NCI-H2171 treated with DMSO at 0.1 percent for 48 hours (cell line): ENCODE data around the gene ADGRA1.
"Not testable (repeated sequence)": the region's sequence is repeated elsewhere in the genome, so short reads cannot be mapped to it uniquely, and the experiment has no call there.

Experiments used
- DNase-seq: peaks from one replicate; lab custom pipeline; 2025; lab: John Stamatoyannopoulos, UW

Gene ADGRA1

DNA sequence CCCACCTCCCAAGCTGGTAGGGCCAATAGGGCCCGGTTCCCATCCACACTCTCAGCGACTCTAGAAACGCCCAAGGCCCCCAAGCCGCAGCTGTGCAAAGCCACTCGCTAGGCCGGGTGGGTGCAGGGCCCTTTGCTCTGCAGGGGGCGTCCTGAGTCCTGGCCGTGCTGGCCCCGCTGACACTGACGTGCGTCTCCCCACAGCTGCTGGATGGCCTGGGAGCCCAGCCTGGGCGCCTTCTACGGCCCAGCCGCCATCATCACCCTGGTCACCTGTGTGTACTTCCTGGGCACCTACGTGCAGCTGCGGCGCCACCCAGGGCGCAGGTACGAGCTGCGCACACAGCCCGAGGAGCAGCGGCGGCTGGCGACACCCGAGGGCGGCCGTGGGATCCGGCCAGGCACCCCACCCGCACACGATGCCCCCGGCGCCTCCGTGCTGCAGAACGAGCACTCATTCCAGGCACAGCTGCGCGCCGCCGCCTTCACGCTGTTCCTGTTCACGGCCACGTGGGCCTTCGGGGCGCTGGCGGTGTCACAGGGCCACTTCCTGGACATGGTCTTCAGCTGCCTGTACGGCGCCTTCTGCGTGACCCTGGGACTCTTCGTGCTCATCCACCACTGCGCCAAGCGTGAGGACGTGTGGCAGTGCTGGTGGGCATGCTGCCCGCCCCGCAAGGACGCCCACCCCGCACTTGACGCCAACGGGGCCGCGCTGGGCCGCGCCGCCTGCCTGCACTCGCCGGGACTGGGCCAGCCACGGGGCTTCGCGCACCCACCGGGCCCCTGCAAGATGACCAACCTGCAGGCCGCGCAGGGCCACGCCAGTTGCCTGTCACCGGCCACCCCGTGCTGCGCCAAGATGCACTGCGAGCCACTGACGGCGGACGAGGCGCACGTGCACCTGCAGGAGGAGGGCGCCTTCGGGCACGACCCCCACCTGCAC lies 40.7 kb downstream of the ADGRA1 start:
- DNase-seq: no peak

DNA sequence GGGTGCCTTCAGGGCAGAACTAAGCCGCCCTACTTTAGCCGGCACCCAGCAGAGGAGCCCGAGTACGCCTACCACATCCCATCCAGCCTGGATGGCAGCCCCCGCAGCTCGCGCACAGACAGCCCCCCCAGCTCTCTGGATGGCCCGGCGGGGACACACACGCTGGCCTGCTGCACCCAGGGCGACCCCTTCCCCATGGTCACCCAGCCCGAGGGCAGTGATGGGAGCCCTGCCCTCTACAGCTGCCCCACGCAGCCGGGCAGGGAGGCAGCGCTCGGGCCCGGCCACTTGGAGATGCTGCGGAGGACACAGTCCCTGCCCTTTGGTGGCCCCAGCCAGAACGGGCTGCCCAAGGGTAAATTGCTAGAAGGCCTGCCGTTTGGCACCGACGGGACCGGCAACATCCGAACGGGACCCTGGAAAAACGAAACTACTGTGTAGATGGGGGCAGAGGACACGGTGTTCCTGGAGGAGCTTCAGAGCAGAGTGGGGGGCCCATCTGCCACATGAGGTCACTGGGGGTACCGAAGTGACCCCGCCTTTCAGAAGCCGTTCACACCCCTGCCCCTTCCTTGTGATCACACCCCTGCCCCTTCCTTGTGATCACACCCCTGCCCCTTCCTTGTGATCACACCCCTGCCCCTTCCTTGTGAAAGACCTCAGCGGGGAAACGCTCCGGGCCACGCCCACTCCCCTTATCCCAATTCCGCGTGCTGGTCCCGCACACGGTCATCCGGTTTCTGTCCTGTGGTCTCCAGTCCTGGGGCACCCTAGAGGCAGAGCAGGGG lies 41.5 kb downstream of the ADGRA1 start:
- no peak for DNase-seq

DNA sequence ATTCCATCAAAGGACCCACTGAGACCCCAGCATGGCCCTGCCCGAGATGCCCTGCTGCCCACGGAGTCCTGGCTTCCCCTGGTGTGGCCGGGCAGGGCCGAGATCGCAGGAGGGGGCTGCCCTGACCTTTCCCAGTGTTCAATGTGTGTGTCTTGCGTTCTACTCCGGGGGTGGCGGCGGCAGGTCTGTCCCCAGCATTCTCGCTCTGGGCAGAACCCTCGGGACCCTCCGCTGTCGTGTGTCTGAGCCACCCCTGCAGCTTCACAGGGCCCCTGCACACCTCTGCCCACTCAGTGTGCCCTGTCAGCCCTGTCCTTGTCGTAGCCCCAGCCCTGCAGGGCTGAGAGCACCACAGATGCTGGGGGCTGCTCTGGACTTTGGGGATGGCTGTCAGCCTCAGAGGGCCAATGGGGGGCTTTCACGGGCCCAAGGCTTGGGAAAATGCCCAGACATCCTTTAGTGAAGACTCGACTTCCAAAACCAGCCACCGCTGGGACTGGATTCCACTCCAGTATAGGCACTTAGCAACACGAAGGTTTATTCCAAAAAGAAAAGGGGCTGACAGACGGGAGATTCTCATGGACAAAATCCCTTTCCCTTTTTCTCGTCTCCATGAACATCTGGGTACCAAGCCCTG lies 42.3 kb downstream of the ADGRA1 start:
- DNase-seq: no peak

DNA sequence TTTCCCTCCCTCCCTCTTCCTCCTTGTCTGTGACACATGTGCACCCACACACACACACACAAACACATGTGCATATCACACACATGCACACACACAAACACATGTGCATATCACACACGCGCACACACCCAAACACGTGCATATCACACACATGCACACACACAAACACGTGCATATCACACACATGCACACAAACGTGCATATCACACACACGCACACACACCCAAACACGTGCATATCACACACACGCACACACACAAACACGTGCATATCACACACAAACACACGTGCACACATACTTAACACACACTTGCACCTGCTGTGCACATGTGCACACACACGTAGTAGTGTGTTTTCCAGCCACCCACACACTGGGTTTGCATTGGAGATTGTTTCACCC lies 42.9 kb downstream of the ADGRA1 start:
- no peak for DNase-seq

DNA sequence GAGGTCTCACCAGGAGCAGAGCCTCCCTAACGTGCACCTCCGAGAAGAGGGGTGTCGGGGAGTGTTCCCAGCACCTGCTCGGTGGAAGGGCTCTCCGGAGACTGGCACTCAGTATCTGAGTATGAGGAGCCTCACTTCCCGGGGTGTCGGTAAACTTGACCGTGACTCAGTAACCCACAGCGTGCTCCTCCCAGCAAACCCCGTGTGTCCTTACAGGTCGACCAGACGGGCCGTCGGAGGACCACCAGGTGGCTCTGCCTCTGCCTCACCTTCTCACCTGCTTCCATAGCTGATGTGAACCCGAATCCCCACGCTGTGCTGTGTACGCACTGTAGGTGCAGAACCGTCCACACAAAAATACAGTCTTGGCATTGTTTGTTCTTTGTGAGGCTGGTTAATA lies 43.3 kb downstream of the ADGRA1 start:
- no peak for DNase-seq

DNA sequence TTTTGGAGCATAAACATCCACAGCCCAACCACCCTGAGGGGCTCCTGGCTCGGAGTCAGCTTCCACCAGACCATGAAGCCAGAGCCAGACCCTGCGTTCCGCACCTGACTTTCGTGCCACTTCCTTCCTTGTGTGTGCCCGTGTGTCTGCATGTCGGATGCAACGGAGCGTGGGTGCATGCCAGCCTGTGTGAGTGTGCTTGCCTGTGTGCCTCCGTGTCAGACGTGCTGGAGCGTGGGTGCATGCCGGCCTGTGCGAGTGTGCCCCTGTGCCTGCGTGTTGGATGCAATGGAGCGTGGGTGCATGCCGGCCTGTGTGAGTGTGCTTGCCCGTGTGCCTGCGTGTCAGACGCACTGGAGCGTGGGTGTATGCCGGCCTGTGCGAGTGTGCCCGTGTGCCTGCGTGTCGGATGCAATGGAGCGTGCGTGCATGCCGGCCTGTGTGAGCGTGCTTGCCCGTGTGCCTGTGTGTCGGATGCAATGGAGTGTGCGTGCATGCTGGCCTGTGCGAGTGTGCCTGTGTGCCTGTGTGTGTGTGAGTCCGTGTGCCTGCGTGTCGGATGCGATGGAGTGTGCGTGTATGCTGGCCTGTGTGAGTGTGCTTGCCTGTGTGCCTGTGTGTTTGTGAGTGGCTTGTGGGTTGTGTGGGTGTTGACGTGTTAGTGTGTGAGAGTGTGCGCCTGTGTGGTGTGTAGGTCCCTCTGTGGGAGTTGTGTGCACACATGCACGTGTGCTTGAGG lies 44.2 kb downstream of the ADGRA1 start:
- no peak for DNase-seq

DNA sequence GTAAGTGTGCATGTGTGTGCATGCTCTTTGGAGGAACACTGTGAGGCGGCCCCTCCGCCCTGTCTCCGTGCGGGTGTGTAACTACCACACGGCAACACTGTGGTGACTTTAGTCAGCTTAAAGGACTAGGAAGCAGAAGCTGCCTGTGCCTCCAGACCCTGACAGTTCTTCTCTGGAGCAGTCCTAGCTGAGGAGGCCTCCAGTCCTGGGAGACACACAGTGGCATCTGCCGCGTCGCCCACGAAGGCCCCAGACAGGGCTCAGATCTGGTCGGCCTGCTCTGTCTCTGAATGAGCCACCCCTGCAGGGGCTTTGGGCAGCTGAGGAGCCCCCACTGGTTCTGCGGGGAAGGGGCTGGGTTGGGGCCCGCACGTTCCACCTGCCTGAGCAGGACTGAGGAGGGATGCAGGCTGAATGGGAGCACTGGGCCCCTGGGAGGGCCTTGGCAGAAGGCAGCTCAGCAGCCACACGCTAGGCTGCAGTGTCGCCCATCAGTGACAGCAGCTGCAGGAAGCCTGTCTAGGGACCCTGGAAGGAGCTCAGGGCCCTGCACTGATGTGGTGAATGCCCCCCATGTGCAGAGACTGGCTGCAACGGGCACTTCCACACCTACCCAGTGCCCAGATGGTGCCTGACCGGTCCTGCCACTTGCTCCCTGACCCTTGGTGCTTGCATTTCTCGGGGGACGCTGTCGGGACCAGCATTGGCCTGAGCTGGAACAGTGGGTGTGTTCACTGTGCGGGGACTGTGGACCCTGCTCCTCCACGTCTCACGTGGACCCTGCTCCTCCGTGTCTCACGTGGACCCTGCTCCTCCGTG lies 45.0 kb downstream of the ADGRA1 start:
- no peak for DNase-seq

DNA sequence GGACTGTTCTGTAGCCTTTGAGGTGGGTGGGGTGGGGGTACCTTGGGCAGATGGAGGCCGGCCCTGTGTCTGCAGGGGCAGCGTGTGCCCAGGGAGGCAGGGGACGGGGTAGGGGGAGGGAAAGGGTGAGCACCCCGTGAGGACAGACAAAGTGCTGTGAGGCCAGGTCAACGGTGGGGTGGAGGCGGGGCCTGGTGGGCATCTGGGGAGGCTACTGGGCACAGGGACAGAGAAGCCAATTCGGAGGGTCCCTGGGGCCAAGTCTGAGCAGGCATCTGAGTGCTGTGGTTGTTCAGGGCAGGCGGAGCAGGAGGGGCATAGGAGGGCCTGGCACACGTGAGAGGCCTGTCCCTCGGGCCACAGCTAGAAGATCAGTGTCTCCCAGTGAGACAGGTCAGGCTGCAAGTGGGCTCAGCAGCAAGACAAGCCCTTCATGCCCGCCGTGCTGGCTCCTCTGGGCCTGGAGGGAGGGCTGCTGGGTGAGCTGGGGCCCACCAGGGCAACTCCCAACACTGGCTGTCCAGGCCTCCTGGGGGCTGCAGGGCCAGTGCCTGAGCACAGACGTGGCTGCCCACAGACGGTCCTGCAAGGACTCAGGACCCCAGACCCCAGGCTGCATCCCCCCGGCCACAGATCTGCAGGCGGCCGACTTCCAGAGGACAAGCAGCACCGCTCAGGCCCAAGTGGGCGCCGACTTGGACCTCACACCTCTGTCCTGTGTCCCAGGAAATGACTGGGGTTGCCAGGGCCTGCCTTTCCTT lies 45.9 kb downstream of the ADGRA1 start:
- no peak for DNase-seq

DNA sequence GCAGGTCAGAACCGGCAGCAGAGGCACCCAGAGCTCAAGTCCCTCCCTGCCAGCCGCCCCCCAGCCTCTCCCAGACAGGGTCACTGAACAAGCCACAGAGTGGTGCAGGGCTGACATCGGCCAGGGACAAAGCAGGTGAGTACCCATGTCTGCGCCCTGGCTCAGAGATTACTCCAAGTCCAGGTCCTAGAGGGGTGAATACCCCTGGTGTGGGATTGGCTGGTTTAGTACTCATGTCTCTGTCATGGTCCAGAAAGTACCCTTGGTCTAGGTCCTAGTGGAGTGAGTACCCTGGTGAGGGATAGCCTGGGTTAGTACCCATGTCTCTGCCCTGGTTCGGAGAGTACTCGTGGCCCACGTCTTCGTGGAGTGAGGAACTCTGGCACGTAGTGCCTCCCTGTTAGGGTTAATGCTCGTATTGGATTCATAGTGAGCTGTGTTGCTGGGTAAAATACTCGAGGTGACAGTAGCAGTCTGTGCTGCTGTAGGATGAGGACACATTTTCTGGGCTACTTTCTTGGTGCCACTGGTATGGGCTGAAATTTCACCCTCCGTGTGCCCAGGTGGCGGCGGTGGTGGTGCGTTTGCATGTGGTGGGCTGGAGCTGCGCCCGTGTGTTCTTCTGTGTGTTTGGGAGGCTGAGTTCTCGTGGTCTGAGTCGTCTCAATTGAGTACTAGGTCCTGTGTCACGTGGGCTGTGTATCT lies 46.8 kb downstream of the ADGRA1 start:
- DNase-seq: no peak

DNA sequence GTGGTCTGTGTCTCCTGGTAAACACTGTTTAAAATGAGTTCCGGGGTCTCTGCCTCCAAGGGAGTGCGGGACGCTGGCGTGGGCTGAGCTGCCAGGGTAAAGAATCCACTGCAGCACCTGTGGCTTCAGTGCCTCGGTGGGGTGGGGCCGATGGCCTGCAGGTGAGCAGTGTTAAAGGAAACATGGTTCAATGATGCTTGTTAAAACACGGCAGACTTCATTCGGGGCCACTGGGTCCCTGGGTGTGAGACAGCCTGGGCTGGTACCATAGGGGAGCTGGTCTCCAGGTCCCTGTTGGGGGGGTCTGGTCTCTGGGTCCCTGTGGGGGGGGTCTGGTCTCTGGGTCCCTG lies 47.4 kb downstream of the ADGRA1 start:
- DNase-seq: no peak

DNA sequence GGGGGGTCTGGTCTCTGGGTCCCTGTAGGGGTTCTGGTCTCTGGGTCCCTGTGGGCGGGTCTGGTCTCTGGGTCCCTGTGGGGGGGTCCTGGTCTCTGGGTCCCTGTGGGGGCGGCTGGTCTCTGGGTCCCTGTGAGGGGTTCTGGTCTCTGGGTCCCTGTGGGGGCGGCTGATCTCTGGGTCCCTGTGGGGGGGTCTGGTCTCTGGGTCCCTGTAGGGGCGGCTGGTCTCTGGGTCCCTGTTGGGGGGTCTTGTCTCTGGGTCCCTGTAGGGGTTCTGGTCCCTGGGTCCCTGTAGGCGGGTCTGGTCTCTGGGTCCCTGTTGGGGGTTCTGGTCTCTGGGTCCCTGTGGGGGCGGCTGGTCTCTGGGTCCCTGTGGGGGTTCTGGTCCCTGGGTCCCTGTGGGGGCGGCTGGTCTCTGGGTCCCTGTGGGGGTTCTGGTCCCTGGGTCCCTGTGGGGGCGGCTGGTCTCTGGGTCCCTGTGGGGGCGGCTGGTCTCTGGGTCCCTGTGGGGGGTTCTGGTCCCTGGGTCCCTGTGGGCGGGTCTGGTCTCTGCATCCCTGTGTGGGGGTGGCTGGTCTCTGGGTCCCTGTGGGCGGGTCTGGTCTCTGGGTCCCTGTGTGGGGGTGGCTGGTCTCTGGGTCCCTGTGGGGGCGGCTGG lies 49.9 kb downstream of the ADGRA1 start:
- DNase-seq: not testable (repeated sequence)

DNA sequence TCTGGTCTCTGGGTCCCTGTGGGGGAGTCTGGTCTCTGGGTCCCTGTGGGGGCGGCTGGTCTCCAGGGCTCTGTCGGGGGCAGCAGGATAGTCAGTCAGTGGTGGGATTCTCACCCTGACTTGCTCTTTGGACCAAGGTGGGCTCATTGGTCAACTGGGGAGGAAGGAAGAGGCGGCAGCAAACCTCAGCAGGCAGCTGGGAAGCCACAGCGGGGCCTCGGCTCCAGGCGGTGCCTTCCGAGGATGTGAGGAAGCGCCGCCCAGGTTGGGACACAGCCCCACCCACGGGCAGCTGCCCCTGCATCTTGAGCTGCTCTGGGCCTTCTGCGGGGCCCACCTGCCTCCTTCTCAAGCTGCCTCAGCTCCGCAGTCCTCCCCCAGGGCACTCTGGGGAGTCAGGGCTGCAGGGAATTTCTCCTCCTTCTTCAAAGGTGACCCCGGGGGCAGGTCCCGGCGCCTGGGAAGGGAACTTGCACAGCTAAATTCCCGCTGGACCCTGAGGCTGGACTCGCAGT lies 51.9 kb downstream of the ADGRA1 start:
- DNase-seq: no peak

DNA sequence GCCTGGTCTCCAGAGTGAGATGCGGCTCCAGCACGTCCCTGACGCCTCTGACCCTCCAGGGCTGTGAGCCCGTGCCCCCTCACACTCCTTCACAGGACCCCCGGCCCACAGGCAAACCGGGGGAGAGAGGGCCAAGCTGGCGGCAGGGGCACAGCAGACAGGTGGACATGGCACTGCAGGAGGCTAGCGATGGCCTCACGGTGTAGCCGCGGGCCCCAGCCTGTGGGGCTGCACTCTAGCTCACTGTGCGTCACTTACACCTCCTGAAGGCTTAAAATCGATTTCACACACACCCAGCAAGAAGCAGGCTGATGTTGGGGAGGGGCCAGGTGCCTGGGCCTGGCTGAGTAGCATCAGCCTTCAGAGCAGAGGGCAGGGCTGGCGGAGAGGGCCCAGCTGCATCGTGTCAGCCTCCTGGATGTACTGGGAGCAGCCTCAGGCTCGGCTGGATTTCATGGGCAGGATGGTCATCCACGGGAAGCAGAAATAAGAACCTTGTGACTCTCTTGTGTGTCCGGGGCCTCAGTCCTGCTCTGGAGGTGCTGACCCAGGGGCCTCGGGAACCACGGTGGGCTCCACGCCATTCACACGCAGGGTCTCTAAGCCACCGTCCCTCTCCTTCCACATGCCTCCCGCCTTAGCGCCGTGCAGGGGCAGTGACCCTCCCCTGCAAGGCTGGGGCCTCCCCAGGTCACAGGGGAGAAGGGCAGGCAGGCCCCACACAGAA lies 52.9 kb downstream of the ADGRA1 start:
- no peak for DNase-seq

DNA sequence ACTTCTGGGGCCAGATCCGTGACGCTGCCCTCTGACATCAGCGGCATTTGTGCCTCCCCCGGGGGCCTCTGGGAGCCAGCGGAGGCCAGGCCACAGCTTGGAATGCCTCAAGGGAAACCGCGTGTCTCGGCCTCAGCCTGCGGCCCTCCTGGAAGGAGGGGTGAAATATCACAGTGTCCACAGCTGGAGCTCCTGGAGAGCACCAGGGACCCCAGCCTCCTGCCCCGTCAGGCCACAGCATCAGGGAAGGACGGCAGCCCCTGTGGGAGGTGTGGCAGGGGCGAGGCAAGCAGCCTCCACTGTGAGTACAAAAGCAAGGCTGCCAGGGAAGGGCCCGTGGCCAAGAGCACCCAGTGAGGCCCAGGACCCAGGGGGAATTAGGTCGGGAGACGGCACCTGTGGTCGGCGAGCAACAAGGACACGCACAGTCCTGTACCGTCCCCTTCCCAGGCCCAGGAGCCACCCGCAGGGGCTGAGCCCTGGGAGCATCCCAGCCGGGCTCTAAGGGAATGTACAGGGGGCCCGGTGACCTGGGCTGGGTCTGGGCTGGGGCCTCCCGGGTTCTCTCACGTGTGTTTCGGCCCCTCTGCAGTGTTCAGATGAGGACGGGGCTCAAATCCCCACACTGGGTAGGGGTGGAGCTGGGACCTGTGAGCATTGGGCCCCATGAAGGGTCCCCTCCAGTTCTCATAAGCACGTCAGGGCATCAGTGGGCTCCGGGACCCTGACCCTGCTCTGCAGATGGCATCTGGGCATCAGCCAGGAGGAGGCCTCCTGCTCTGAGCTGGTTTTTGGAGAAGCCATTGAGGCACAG lies 53.6 kb downstream of the ADGRA1 start:
- DNase-seq: no peak

DNA sequence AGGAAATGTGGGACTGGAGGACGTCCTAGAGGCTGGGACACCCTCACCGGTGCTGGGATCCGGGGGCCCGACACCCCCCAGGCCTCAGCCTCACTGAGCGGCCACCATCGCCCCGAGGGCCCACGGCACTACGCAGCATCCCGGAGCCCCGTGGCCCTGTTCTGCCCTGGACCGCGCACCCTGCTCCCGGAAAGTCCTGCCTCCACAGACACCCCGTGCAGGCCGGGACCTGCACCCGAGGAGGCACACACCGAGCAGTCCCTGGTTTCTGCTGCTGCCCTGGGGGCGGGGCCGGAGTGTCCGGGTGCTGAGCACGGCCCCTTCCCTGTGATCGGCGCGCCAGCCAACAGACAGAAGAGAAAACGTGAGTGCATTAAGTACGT lies 54.2 kb downstream of the ADGRA1 start:
- no peak for DNase-seq

DNA sequence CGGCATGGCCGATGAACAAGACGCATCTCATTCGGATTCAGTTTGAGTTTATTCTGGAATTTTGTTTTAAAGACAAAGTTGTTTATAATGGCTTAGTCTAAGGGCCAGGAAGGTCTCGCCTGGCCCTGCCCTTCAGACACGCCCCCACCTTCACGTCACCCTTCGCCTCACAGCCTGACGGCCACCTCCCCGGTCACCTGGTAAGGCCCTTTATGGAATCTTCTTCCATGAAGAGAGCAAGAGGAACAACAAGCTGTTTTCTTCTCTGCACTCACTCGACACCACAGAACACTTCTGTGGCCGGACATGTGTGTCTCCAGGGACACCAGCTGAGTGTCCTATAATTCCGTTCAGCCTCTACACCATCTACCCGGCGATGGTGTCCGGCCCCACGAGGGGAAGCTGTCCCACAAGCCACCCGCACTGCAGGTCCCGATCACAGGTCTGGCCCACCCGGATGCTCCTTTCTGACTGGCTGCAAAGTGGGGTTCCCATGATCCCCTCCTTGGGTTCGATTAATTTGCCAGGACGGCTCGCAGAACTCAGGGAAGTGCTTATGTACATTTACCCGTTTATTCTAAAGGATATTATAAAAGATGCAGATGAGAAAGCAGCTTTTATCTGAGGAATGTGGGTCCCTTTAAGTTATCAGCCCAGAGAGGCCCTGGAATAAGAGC lies 54.9 kb downstream of the ADGRA1 start:
- no peak for DNase-seq

DNA sequence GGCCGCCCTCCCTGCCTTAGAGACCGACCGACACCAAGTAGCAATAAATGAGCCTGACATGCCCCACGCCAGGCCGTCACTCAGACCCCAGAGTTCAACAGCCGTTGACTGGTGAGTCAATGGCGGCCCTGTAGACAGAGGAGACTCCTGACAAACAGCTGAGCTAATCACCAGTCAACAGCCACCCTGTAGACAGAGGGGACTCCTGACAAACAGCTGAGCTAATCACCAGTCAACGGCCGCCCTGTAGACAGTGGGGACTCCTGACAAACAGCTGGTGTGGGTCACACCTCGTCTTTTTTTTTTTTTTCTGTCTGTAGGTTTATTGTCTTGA lies 55.4 kb downstream of the ADGRA1 start:
- no peak for DNase-seq
